ENCODE results near the gene BAIAP2. TPM values are rescaled to one million over a fixed set of nuclear protein-coding genes. Genes with fewer than 3 reads are reported as not detected.

The BAIAP2 gene
- total RNA-seq, 1 donor from 2014 or later, result 14.4 TPM

DNA sequence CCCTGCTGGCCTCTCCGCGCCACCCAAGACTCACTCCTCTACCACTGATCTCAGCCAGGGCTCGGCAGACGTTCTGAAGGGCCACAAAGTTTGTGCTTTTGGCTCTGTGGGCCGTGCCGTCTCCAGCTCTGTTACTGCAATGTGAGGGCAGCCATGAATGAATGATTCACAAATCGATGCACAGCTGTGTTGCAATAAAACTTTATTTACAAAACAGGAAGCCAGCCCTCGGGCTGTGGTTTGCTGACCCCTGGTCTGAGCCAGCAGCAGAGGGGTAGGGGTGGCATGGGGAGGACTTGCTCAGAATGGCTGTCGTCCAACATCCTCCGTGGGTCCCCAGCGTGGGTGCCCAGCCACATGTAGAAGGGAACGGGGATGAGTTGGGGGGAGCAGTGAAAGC lies 67.4 kb downstream of the BAIAP2 start:
- TF ChIP-seq, protein P1, sequence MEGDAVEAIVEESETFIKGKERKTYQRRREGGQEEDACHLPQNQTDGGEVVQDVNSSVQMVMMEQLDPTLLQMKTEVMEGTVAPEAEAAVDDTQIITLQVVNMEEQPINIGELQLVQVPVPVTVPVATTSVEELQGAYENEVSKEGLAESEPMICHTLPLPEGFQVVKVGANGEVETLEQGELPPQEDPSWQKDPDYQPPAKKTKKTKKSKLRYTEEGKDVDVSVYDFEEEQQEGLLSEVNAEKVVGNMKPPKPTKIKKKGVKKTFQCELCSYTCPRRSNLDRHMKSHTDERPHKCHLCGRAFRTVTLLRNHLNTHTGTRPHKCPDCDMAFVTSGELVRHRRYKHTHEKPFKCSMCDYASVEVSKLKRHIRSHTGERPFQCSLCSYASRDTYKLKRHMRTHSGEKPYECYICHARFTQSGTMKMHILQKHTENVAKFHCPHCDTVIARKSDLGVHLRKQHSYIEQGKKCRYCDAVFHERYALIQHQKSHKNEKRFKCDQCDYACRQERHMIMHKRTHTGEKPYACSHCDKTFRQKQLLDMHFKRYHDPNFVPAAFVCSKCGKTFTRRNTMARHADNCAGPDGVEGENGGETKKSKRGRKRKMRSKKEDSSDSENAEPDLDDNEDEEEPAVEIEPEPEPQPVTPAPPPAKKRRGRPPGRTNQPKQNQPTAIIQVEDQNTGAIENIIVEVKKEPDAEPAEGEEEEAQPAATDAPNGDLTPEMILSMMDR (IDR thresholded peaks at IDR 0.05), result no peak
- intact Hi-C loops (cut with DNase I), result no loop called here
- no peak for DNase-seq (ENCODE audit: low spot score in 2 of 2)
- no peak overlapping the region for H3K4me3 ChIP-seq
- H3K27me3 ChIP-seq, result no peaks in the 10 kb centered on the region
- H3K4me1 ChIP-seq, result peaks cover 4 to 6% of the 10 kb centered on the region in 2 donors
- no peaks in the 10 kb centered on the region for H3K9me3 ChIP-seq
- no peaks in the 10 kb centered on the region for H3K36me3 ChIP-seq
- no peak overlapping the region for H3K27ac ChIP-seq

DNA sequence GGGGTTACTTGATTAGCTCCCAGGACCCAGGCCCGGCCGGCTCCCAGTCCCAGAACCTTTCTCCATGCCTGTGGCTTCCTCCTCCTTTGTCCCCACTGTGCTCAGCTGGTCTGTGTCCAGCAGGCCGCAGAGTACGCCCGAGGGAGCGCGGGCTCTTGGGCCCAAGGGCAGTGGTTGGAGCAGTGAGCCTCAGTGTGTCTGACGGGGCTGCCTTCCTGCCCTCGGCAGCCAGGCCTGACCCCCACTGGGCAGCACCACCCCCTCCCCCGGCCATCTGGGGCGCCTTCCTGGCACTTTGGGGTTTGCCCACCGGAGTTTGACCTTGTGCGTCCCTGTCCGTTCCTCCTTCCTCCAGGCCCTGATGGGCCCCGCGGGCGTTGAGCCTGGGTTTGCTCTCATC lies 67.9 kb downstream of the BAIAP2 start:
- Histone ChIP-seq H3K4me1 (peaks cover 0 to under 1% of the 10 kb centered on the region in 2 donors), H3K4me3 (no peak overlapping the region), H3K9me3 (no peaks in the 10 kb centered on the region), H3K27me3 (no peaks in the 10 kb centered on the region), H3K27ac (no peak overlapping the region), H3K36me3 (no peaks in the 10 kb centered on the region)
- TF ChIP-seq, protein P1 (IDR thresholded peaks at IDR 0.05), result no peak
- DNase-seq (ENCODE audit: low spot score in 2 of 2), result no peak
- intact Hi-C loops (cut with DNase I), result no loop called here

DNA sequence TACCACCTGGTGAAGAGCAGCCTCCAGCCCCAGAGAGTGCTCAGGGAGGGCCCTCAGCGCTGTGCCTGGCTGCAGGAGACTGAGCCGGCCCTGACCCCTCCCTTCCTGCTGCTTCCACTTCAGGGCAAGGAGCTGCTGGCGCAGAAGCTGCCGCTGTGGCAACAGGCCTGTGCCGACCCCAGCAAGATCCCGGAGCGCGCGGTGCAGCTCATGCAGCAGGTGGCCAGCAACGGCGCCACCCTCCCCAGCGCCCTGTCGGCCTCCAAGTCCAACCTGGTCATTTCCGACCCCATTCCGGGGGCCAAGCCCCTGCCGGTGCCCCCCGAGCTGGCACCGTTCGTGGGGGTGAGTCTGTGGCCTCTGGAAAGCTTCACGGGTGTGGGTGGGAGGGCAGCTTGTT lies 68.4 kb downstream of the BAIAP2 start:
- no peak for DNase-seq (ENCODE audit: low spot score in 2 of 2)
- no peaks in the 10 kb centered on the region for H3K9me3 ChIP-seq
- intact Hi-C loops (cut with DNase I), result no loop called here
- no peak overlapping the region for H3K4me3 ChIP-seq
- no peaks in the 10 kb centered on the region for H3K36me3 ChIP-seq
- TF ChIP-seq, protein P1 (IDR thresholded peaks at IDR 0.05), result no peak
- no peaks in the 10 kb centered on the region for H3K4me1 ChIP-seq
- H3K27me3 ChIP-seq, result no peaks in the 10 kb centered on the region
- H3K27ac ChIP-seq, result no peak overlapping the region

DNA sequence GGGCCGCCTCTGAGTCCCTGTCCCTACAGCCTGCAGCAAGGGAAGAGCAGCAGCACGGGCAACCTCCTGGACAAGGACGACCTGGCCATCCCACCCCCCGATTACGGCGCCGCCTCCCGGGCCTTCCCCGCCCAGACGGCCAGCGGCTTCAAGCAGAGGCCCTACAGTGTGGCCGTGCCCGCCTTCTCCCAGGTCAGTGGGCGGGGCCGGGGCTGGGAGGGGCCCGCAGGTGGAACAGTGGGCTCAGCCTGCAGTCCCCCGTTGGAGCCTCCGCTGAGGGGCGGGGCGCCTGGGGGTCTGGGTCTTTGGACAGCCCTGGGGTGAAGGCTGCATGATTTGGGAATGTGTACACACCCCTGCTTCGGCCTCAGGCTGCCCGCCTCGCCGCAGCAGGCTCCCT lies 71.8 kb downstream of the BAIAP2 start:
- H3K27me3 ChIP-seq, result no peaks in the 10 kb centered on the region
- no peak overlapping the region for H3K4me3 ChIP-seq
- TF ChIP-seq, protein P1 (IDR thresholded peaks at IDR 0.05), result no peak
- DNase-seq (ENCODE audit: low spot score in 2 of 2), result no peak
- no peaks in the 10 kb centered on the region for H3K4me1 ChIP-seq
- intact Hi-C loops (cut with DNase I), result no loop called here
- no peak overlapping the region for H3K27ac ChIP-seq
- no peaks in the 10 kb centered on the region for H3K9me3 ChIP-seq
- H3K36me3 ChIP-seq, result no peaks in the 10 kb centered on the region

DNA sequence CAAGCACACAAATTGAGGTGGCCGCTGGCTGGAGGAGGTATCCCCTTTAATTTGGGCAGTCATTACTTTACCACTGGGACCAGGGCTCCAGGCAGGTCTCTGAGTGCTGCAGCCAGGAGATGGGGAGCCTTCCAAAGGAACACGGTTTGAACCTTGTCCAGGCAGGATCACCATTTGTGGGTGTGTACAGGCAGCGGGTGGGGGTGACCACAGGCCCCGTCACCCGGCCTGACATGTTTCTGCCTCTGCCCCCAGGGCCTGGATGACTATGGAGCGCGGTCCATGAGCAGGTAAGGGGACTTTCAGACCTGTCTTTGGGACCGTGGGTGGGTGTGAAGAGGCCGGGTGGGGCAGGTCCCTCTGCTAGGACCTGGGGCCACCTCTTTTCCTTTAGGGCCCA lies 73.3 kb downstream of the BAIAP2 start:
- no peak overlapping the region for H3K27ac ChIP-seq

More for the DNA sequence above, 73.3 kb downstream of the BAIAP2 start:
- TF ChIP-seq, protein P1 (IDR thresholded peaks at IDR 0.05), result no peak
- H3K27me3 ChIP-seq, result no peaks in the 10 kb centered on the region
- no peaks in the 10 kb centered on the region for H3K36me3 ChIP-seq
- no peaks in the 10 kb centered on the region for H3K9me3 ChIP-seq
- no peaks in the 10 kb centered on the region for H3K4me1 ChIP-seq
- intact Hi-C loops (cut with DNase I), result no loop called here
- DNase-seq (ENCODE audit: low spot score in 2 of 2), result no peak
- H3K4me3 ChIP-seq, result no peak overlapping the region

All from ascending aorta (tissue), 2 donors.